ENCODE data around the gene IRAG1.
"Not testable (repeated sequence)": the region's sequence is repeated elsewhere in the genome, so short reads cannot be mapped to it uniquely, and the experiment has no call there.

- TF ChIP-seq CTCF, POLR2A (IDR thresholded peaks at IDR 0.05): not testable (repeated sequence)
Measured at GRCh38 chr11:10680279-10680678, 13.3 kb downstream of the IRAG1 start.
